GM19351 (cell line): Measurements from ENCODE around the gene OR4D2.

Experiments
- ATAC-seq: cut with Tn5 transposase; IDR thresholded peaks from one replicate; pipeline ENCODE4 v1.9.1; 2021; ENCODE audit warnings: mild to moderate bottlenecking, moderate library complexity; ENCODE audit not compliant: unreplicated experiment

The OR4D2 gene

DNA sequence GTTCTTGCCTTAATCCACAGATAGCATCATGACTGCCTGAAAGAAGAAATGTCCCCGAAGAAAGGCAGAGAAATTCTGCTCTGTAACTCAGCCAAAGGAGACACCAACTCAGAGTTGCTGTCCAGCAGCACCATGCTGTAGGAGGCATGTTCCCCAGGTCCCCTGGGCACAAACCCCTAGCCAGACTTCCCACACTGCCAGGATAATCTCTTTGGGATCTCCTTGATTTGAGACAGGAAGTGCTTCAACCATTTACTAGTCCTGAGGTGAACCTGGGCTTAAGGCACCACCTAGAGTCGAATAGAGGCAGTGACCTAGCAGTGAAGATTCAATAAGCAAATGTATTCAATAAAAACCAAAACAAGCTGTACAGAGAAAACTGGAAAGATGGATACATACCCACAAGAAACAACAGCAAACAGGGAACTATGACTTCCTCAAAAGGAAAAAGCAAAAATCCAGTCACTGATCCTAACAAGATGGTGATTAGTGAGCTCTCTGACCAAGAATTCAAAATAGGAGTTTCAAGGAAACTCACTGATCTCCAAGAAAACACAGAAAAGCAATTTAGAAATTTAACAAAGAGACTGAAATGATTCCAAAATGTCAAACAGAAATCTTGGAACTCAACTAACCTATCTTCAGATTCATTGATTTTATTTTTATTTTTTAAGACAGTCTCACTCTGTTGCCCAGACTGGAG lies 5.7 kb downstream of the OR4D2 start:
- ATAC-seq = no peak

DNA sequence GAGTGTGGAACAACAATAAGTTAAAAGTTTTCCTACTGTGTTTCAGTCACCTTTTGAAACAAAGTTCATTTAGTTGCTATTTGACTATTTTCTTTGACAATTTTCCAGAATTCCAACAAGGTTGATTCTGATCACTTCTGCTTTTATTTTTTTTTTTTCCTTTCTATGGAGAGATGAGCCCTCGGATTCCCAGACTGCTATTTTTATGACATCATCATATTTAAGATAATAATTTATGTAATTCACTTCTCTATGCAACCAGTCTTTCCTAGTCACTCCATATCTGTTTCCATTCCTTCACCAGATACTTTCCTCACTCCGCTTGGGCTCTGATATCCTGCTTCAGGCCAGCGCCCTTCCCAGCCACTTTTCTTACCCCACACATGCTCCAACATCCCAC lies 8.1 kb downstream of the OR4D2 start:
- ATAC-seq = no peak

DNA sequence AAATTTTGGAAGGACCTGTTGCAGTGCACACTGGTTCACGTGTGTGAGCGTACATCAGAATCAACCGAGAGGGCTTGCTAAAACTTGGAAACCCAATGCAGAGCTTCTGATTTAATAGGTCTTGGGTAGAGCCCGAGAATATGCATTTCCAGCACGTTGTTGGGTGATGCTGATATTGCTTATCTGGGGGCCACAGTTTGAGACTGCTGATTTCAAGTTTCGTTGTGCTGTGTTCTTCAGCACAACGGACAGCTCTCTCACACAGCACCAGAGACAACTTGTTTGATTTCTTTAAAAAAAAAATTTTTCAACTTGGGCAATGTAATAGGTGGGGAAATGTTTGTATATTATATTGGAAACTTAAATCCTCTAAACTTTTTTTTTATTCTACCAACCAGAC lies 9.4 kb downstream of the OR4D2 start:
- no peak for ATAC-seq

DNA sequence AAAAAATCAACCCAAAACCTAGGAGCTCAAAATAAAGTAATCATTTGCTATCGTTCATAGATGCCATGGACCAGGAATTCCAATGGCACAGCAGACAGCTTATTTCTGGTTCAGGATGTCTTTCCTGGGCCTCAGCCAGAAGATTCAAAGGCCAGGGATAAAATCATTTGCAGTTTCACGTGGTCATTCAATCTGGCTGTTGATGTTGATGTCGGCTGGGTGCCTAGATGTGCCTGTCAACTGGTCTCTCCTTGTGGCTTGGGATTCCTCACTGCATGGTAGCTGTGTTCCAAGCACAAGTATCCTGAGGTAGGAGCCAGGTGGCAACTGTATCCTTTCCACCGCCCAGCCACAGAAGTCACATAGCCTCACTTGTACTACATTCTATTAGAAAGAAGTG lies 15.0 kb downstream of the OR4D2 start:
- ATAC-seq = no peak

DNA sequence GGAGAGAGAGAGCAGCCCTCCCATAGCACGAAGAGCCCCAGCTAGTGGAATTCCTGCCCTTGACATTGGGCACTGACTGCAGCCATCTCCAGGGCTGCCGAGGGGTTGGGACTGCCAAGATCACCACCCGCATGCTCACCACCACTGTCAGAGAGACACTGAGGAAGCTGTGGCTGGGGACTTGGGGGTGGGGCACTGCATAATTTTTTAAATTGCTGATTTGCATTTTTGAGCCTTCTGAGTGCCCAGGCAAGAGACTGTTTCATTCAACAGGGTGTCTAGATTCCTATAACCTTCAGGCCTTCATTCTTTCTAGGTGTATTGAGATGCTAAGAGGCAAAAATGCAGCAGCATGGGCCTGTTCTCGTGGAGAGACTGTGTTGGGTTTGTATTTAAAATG lies 16.7 kb downstream of the OR4D2 start:
- ATAC-seq = no peak

DNA sequence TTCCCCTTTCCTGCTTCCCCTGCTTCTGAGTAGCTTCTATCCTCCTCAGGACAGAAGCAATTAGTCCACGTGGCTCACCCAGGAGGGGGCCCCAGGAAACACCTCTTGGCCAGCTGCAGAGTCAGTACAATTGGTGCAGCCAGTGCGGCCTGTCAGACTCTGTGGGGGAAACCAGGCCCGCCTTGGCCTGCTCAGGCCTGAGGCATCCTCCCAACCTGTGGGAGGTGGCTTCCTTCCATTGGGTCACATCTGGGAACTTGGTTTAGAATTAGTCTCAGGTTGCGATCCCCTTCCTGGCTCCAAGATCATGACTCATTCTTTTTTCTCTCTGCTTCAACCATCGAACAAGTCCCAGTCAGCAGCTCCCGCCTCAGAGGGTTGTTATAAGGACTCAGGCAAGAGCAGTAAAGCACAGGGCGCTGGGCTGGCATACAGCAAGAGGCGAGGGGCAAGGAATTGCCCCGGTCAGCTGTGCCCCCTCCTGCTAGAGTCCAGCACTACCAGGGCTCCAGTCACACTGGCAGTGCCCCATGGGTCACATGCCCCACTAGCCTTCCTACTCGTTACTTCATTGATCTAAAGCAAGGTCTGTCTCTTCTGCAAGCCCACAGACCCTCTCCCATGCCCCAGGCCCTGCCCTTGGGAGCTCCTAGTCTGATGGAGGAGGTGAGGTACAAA lies 17.7 kb downstream of the OR4D2 start:
- ATAC-seq = no peak

DNA sequence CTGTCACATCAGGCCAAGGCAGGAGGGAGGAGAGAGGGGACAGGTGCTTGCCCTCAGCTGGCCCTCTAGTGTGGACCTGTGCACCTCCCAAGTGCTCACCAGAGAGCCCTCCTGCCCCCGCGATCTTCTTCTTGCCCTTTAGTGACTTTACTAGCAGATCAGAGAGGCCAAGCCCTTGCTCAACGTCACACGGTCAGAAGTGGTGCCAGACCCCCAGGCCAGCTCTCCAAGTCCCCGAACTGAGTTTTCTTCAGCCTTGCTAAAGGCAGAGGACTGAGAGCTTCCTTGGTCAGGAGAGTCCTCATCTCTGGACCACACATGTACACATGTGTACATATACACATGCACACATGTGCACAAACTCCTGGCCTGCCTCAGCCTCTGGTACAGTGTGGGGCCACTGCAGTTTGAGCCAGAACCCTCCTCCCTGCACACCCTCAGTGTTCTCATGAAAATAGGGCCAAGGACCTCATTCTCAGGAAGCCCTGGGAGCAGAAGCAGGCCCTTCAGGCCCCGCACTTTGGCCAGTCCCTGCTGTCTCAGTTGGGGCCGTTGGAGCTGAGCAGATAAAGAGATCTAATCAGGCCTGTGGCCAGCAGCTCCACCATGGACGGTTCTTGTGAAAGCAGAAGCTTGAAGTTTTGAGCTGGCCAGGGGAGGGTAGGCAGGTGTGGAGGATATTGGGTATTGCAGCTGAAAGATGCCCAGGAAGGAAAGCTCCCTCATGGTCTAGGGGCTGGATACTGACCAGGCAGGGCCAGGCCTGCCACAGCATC lies 18.4 kb downstream of the OR4D2 start:
- ATAC-seq = no peak

DNA sequence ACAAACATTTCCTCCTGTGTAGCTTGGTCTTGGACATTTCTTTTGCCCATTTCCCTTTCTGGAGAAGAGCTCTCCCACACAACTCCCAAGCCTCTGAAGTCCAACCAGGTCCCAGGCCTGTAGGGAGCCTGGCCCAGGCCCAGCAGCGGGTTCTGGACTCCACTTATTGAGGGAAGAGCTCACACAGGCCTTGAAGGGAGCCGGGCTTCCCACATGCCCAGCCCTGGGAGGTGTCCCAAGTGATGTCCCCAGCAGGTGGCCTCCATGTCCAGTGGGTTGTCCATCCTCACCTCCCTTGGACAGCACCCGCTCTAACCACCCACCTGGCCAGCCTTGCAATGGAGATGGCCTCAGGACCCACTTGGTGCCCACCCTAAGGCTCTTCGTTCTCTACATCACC lies 19.8 kb downstream of the OR4D2 start:
- no peak for ATAC-seq

DNA sequence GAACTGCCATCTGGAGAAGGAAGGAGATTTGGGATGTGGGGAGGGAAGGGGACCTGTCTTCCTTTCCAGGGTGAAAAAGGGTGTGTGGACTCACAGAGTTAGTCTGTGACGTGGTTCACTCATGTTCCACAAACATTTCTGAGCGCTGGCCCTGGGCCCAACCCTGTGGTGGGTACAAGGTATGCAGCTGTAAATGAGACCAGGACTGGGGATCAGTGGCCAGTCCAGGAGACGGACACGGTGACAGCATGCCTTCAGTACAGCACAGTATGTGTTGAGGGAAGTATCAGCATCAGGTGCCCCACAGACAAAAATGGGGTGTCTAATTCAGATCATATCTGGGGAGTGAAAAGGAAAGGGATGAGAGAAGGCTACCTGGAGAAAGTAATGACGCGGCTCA lies 20.3 kb downstream of the OR4D2 start:
- no peak for ATAC-seq

DNA sequence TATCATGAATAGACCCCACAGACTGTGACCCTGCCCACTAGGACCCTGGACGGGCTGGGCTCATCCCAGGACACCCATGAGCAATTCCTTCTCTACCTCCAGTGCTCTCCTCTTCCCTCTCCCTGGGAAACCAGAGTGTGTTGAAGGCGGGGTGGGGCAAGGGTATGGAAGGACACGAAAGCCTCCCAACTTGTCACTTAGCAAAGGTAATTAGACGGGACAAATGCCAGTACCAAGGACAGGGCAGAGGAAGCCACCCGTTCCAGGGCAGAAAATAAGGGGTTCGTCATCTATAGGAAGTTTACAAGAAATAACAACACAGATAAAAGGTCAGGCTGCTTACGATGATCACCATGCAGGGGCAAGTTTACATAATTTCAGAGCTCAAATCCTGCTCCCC lies 20.9 kb downstream of the OR4D2 start:
- ATAC-seq = no peak

DNA sequence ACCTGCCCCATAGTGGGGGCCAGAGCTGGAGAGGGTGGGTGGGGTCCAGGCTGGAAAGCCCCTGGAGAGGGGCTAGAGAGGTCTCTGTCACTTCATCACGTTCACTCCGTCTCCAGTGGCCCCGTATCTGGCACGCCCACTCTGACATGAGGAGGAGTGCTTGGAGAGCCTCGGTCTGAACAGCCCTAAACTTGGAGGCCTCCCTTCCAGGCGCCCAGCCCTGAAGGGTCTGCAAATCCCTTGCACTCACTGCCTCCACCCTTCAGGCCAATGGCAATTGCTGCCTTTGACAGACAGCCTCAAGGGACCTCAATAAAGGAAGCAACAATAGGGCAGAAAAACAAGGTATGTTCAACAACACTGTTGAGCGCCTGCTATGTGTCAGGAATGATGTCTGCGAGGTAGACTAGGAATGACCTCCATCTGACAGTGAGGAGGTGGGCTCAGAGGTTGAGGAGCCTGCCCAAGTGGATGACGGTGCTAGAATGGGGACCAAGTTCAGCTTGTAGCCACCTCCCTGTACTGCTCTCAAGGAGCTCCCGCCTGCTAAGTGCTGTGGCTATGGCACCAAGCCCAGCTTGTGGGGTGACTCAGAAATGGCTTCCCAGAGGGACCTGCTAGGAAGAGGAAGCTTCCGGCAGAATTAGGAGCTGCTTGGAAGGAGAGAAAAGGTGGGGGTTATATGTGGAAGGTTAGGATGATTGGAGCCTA lies 22.8 kb downstream of the OR4D2 start:
- no peak for ATAC-seq

DNA sequence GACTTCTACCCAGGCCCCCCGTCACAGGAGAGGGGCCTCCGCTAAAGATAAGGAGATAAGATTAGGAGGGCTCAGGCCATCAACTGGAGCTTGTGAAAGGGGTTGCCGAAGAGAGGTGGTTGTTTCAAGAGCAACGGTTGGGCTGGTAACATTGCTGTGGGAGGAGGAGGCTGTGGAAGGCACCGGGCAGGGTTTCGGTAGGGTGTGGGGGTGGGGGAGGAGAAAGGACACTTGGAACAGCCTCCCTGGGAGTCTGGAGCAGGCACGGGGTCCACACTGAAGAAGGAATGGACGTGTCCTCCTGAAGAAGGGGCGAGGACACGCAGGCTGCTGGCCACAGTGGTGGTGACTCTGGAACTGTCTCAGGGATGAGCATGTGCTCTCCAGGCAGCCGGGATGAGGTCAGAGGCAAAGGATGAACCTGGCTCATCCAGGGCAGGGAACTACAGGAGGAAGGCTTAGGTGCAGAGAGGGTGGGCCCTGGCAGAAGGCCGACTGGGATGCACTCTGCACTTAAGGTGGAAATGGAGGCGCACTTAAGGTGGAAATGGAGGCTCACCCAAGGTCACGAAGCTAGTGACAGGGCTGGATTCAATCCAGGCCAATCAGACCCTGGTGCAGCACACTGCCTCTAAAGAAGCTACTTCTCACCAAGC lies 24.6 kb downstream of the OR4D2 start:
- ATAC-seq = no peak

DNA sequence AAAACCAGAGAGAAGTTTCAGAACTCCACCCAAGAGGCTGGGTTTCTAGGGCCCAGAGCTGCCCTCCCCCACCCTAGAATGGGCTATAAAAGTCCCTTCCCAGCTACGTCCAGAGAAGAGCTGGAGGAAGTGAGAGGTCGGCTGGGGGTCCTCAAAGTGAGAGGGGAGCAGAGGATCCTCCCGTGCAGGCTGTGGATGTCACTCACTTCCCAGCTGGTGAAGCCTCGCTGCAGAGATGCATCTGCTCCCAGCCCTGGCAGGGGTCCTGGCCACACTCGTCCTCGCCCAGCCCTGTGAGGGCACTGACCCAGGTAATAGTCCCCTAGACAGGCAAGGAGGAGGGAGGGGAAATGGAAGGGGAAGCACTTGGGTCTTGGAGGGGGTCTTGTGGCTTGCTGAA lies 25.8 kb downstream of the OR4D2 start, which contains the start of gene EPX:
Gene EPX (plus strand): TSS at position 115 of the 400 bp plus-strand sequence. CDS start 121 bp downstream, at position 236.
- no peak for ATAC-seq

DNA sequence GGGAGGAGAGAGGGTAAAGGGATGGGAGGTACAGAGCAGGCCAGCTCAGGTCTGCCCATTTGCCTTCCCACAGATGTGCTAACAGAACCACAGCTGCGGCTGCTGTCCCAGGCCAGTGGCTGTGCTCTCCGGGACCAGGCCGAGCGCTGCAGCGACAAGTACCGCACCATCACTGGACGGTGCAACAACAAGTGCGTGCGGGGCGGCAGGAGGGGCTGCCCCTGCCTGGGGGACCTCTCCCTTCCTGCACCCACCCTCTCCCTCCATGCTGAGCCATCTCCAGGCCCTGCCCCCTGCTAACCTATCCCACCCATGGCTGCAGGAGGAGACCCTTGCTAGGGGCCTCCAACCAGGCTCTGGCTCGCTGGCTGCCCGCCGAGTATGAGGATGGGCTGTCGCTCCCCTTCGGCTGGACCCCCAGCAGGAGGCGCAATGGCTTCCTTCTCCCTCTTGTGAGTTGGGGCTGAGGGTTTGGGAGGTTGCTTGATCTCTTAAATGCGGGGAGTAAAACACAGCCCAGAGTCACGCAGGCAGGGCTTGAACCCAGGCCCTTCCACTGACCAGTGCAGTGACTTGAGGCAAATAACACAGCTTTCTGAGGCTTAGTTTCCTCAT lies 27.0 kb downstream of the OR4D2 start:
- no peak for ATAC-seq

DNA sequence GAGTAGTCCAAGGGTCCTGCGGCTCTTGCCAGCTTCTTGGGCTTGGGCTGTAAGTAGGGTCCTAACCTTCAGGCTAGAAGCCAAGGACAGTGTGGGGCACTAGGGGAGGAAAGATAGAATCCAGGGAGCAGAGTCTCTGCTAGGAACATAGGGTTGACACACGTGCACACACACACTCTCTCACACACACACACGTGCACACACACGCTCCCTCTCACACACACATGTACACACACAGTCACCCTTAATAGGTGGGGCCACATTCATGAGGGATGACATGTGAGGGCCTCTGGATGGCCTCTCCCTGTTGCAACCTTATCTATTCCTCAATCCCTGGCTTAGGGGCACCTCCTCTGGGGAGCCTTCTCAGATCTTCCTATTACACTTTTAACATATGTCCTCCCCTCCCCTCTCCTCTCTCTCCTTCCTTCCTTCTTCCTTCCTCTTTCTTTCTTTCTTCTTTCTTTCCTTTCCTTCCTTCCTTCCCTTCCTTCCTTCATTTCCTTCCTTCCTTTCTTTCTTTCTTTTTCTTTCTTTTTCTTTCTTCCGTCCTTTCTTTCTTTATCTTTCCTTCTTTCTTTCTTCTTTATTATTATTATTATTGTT lies 28.8 kb downstream of the OR4D2 start:
- ATAC-seq = no peak

DNA sequence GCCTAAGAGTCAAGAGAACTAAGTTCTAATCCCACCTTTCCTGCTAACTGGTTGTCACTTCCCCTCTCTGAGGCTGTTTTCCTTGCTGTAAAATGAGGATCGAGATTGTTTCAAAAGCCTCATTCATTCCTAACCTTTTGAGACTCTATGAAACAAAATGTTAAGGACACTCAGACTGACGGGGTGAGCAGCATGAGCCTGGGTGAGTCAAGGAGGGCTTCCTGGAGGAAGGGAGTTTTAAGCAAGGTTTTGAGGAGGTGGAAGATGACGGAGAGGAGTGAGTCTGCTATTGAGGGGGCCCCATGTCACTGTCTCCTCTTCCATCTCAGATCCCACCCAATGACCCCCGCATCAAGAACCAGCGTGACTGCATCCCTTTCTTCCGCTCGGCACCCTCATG lies 29.8 kb downstream of the OR4D2 start:
- no peak for ATAC-seq

DNA sequence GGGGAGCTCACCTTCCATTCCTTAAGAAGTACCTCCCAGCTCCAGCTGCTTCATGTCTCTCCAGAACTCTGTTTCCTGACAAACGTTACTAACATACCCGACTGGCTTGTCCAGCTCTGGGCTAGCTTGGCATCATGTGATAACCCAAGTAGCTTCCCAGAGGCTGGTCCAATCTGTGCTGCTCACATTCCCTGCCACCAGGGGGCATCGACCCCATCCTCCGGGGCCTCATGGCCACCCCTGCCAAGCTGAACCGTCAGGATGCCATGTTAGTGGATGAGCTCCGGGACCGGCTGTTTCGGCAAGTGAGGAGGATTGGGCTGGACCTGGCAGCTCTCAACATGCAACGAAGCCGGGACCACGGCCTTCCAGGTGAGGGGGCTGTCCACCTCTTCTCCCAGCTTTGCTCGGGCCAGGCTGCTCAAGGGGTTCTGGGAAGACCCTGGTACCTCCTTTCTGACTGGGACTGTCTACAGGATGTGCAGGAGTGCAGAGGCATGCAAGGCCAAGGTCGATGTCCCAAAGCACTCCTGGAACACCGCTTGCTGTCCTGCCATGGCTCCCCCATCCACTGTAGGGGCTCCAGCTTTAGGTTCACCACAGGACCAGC lies 33.3 kb downstream of the OR4D2 start:
- ATAC-seq = no peak

DNA sequence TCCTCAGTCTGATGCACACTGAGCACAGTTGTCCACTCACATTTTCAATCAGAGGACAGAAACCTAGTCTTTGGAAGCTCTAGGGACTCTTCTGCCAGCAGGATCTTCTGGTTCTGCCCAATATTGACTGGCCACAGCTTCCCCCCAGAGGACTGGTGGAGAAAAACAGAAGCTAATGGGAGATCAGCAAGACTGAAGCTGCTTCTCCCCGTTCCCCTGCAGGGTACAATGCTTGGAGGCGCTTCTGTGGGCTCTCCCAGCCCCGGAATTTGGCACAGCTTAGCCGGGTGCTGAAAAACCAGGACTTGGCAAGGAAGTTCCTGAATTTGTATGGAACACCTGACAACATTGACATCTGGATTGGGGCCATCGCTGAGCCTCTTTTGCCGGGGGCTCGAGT lies 36.1 kb downstream of the OR4D2 start:
- no peak for ATAC-seq

DNA sequence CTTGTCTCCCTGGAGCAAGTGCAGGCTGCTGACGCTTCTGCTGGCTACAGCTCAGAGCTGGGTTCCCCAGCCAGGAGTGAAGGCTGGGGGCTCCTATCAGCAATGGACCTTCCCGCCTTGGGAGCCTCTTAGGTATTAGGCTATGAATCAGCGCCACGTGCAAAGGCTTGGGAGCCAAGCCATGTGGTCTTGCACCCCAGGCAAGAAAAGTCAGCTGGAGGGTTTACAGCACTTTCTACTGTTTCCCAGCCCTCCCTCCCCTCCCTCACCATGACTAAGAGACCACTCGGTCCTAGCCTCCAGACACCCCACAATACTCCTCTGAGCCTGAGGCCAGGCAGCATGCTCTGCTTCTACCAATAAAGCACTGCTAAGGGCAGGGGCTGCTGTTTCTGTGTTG lies 38.0 kb downstream of the OR4D2 start:
- no peak for ATAC-seq

DNA sequence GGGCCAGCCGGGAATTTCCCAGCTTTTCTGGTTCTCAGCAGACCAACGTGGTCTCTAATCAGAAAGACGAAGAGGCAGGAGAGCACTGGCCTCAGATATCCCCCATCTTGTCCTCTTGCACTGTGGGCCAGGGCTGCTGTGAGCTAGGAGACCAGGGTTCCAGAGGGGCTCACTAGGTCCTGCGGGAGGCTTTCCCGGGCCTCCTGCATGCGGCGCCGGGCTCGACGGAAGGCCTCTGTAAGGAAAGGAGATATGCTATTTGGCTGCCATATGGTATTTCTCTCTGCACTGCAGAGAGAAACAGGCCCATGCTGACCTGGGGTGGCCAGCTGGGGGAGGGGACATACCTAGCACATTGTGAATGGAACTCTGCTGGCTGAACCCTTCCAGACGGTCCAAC lies 39.2 kb downstream of the OR4D2 start:
- no peak for ATAC-seq
